Umbilical cord (tissue), 2 donors: ENCODE data around the gene PPM1L. TPM values are rescaled to one million over a fixed set of nuclear protein-coding genes. Genes with fewer than 3 reads are reported as not detected.
"Not testable (repeated sequence)": the region's sequence is repeated elsewhere in the genome, so short reads cannot be mapped to it uniquely, and the experiment has no call there.

Experiments used
- DNase-seq: peaks from one replicate; pipeline ENCODE4 v3.0.0-alpha.2; 2015; ENCODE audit warnings: low spot score
- total RNA-seq: library from RNA; depleted of rRNA; stranded (reverse); fragments of >200 nt; gene quantifications from one replicate; pipeline ENCODE4 v1.2.3, GENCODE V29; 2014; ENCODE audit warnings: low replicate concordance; ENCODE audit not compliant: insufficient read depth

PPM1L gene
- total RNA-seq, 1 donor from 2014 or later = 10.1 TPM

GRCh38 chr3:160982491-160982890 lies 226.5 kb downstream of the PPM1L start:
- DNase-seq = peak; percentile 24

GRCh38 chr3:160983900-160984299 lies 227.9 kb downstream of the PPM1L start:
- not testable (repeated sequence) for DNase-seq

- peak; percentile 42 for DNase-seq
Observed at GRCh38 chr3:160986069-160986468, 230.0 kb downstream of the PPM1L start.

- no peak for DNase-seq
Observed at GRCh38 chr3:160987982-160988964, 232.2 kb downstream of the PPM1L start.

GRCh38 chr3:160990446-160990845 lies 234.4 kb downstream of the PPM1L start:
- DNase-seq = no peak

- DNase-seq = no peak
Observed at GRCh38 chr3:160992712-160993111, 236.7 kb downstream of the PPM1L start.

GRCh38 chr3:160996811-160997210 lies 240.8 kb downstream of the PPM1L start:
- no peak for DNase-seq

- DNase-seq = no peak
Observed at GRCh38 chr3:160998581-160998980, 242.6 kb downstream of the PPM1L start.

GRCh38 chr3:160999274-160999673 lies 243.2 kb downstream of the PPM1L start:
- DNase-seq = no peak

GRCh38 chr3:161008086-161008485 lies 252.1 kb downstream of the PPM1L start:
- DNase-seq = no peak

- DNase-seq = not testable (repeated sequence)
Observed at GRCh38 chr3:161010151-161010550, 254.1 kb downstream of the PPM1L start.

- no peak for DNase-seq
Observed at GRCh38 chr3:161014843-161015749, 259.1 kb downstream of the PPM1L start.

GRCh38 chr3:161016417-161017313 lies 260.6 kb downstream of the PPM1L start:
- DNase-seq = no peak

- DNase-seq = no peak
Observed at GRCh38 chr3:161017971-161018370, 261.9 kb downstream of the PPM1L start.

GRCh38 chr3:161020256-161020655 lies 264.2 kb downstream of the PPM1L start:
- DNase-seq = no peak

GRCh38 chr3:161025911-161026310 lies 269.9 kb downstream of the PPM1L start:
- DNase-seq = no peak

- no peak for DNase-seq
Observed at GRCh38 chr3:161026612-161027510, 270.8 kb downstream of the PPM1L start.

GRCh38 chr3:161028555-161029153 lies 272.6 kb downstream of the PPM1L start:
- no peak for DNase-seq

GRCh38 chr3:161031134-161031533 lies 275.1 kb downstream of the PPM1L start:
- DNase-seq = no peak
